ENCODE results near the gene OR56A3. TPM values are rescaled to one million over a fixed set of nuclear protein-coding genes. Genes with fewer than 3 reads are reported as not detected.

OR56A3 gene
- not detected for total RNA-seq
- polyA plus RNA-seq: not detected
- long read RNA-seq, donor 1: 0 reads
- long read RNA-seq, donor 2: 0 reads
- long read RNA-seq, donor 3: 0 reads

DNA sequence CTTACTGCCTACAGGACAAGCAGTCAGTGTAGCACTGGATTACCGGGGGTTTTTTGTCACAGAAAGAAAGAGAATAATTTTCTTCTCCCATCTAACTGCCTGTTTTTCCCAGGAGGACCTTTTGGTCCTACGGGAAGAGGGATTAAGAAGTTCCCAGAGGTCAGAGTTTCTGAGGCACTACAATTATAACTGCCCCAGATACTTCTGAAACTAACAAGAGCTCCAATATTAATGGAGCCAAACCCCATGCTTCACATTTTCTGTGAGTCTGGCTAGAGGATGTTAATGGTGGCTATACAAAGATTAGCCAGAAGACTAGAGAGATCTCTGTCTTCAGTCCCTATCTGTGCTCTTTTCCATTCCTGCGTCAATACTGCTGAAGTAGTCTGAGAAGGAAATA lies at the start of gene OR56A3:
Gene OR56A3, plus strand, starts transcription at position 301 of the 400 bp plus-strand sequence. CDS start 5,096 bp downstream, outside the sequence.
- Histone ChIP-seq H3K9me3 (no peaks in the 10 kb centered on the region), H3K4me1 (ENCODE audit: insufficient read depth) (no peaks in the 10 kb centered on the region), H3K4me3 (no peak within 1 kb of the TSS), H3K36me3 (no peaks in the 10 kb centered on the region), H3K27me3 (no peaks in the 10 kb centered on the region), H3K27ac (no peak within 1 kb of the TSS)
- TF ChIP-seq POLR2A (IDR thresholded peaks at IDR 0.05): no peak
- no peak for TF ChIP-seq CTCF (IDR thresholded peaks at IDR 0.05)
- TF ChIP-seq EP300 (IDR thresholded peaks at IDR 0.05): no peak
- no peak for DNase-seq
- 76 to 84% (median 80%) methylated on average over 3 of the region's 3 CpGs for WGBS, 3 donors
- intact Hi-C loops (cut with DNase I): no loop called here

DNA sequence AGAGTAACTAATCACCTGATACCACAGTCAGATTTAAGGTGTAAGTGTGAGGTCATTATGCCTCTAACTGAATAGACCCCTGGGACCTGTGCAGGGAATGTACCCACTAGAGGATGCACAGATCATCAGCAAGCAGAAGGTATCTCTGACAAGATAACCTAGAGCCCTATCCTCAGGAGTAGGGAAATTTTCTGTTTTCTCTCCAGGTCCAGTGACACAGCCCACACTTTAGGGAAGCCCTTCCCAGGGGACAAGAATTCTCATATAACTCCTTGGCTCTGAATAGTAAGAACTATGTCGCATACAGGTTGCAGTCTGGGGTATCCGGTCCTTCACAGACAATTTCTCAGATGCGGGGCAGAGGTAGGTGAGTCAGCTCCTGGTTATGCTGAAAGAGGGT lies 49.1 kb upstream of the OR56A3 start, which contains the start of gene OR52E5:
Gene OR52E5, plus strand, starts transcription at position 301 of the 400 bp plus-strand sequence. CDS start 7,569 bp downstream, outside the sequence.
- Histone ChIP-seq H3K9me3 (no peaks in the 10 kb centered on the region), H3K27me3 (no peaks in the 10 kb centered on the region), H3K36me3 (no peaks in the 10 kb centered on the region), H3K4me1 (ENCODE audit: insufficient read depth) (no peaks in the 10 kb centered on the region), H3K27ac (no peak within 1 kb of the TSS), H3K4me3 (no peak within 1 kb of the TSS)
- WGBS, 3 donors: 83 to 91% (median 86%) methylated on average over 3 of the region's 3 CpGs
- intact Hi-C loops (cut with DNase I): no loop called here
- no peak for DNase-seq
- TF ChIP-seq POLR2A (IDR thresholded peaks at IDR 0.05): no peak
- no peak for TF ChIP-seq EP300 (IDR thresholded peaks at IDR 0.05)
- TF ChIP-seq CTCF (IDR thresholded peaks at IDR 0.05): no peak

- Histone ChIP-seq H3K4me1 (ENCODE audit: insufficient read depth) (no peaks in the 10 kb centered on the region), H3K27me3 (no peaks in the 10 kb centered on the region), H3K27ac (no peak overlapping the region), H3K4me3 (no peak overlapping the region), H3K36me3 (no peaks in the 10 kb centered on the region), H3K9me3 (no peaks in the 10 kb centered on the region)
- intact Hi-C loops (cut with DNase I): no loop called here
- TF ChIP-seq CTCF (IDR thresholded peaks at IDR 0.05): no peak
- no peak for TF ChIP-seq POLR2A (IDR thresholded peaks at IDR 0.05)
- no peak for TF ChIP-seq EP300 (IDR thresholded peaks at IDR 0.05)
- 71 to 86% (median 79%) methylated on average over 2 of the region's 2 CpGs for WGBS, 3 donors
- DNase-seq: no peak
Observed at GRCh38 chr11:5899534-5899933, 42.5 kb upstream of the OR56A3 start.

- intact Hi-C loops (cut with DNase I): no loop called here
- Histone ChIP-seq H3K36me3 (no peaks in the 10 kb centered on the region), H3K4me1 (ENCODE audit: insufficient read depth) (no peaks in the 10 kb centered on the region), H3K4me3 (no peak overlapping the region), H3K9me3 (no peaks in the 10 kb centered on the region), H3K27ac (no peak overlapping the region), H3K27me3 (no peaks in the 10 kb centered on the region)
- 76 to 86% (median 80%) methylated on average over 2 of the region's 2 CpGs for WGBS, 3 donors
- DNase-seq: no peak
- TF ChIP-seq EP300 (IDR thresholded peaks at IDR 0.05): no peak
- no peak for TF ChIP-seq POLR2A (IDR thresholded peaks at IDR 0.05)
- no peak for TF ChIP-seq CTCF (IDR thresholded peaks at IDR 0.05)
Observed at GRCh38 chr11:5910540-5910939, 31.5 kb upstream of the OR56A3 start.
